MM.1S (cell line): ENCODE data around the gene ERCC1.

Experiments used
- DNase-seq: peaks from one replicate; pipeline ENCODE4 v3.0.0-alpha.2; 2015
- H2AFZ ChIP-seq: fragments of 300-600 bp; sonication (generic); 2 replicates; pipeline ENCODE4 v1.6.0; 2016; ENCODE audit warnings: antibody characterized with exemption, low read length
- H3F3A ChIP-seq: fragments of 300-600 bp; sonication (generic); 2 replicates; pipeline ENCODE4 v1.6.1; 2016; ENCODE audit warnings: mild to moderate bottlenecking, antibody characterized with exemption, low read length, moderate library complexity, mixed read lengths; ENCODE audit not compliant: insufficient read depth
- H3K27ac ChIP-seq: fragments of 300-600 bp; sonication (generic); 2 replicates; pipeline ENCODE4 v1.5.1; 2016; ENCODE audit warnings: mild to moderate bottlenecking, low read length
- H3K27me3 ChIP-seq: fragments of 300-600 bp; sonication (generic); replicated peaks from 2 replicates; pipeline ENCODE4 v1.6.0; 2016; ENCODE audit warnings: low read length; ENCODE audit not compliant: insufficient read depth
- H3K36me3 ChIP-seq: fragments of 300-600 bp; sonication (generic); replicated peaks from 2 replicates; pipeline ENCODE4 v1.6.1; 2016; ENCODE audit warnings: mild to moderate bottlenecking, low read length, mixed read lengths; ENCODE audit not compliant: insufficient read depth
- H3K4me1 ChIP-seq: fragments of 300-600 bp; sonication (generic); 2 replicates; pipeline ENCODE4 v1.6.1; 2016; ENCODE audit warnings: low read length, mixed read lengths
- H3K4me2 ChIP-seq: fragments of 300-600 bp; sonication (generic); 2 replicates; pipeline ENCODE4 v1.6.0; 2016; ENCODE audit warnings: low read depth, low read length
- H3K4me3 ChIP-seq: fragments of 300-600 bp; sonication (generic); 2 replicates; pipeline ENCODE4 v1.5.1; 2016; ENCODE audit warnings: low read length, mixed read lengths
- H3K79me2 ChIP-seq: fragments of 300-600 bp; sonication (generic); 2 replicates; pipeline ENCODE4 v1.6.1; 2016; ENCODE audit warnings: mixed run types, low read length, mixed read lengths
- H3K9ac ChIP-seq: fragments of 300-600 bp; sonication (generic); 2 replicates; pipeline ENCODE4 v1.6.1; 2016; ENCODE audit warnings: low read length, mixed read lengths
- H3K9me2 ChIP-seq: fragments of 300-600 bp; sonication (generic); replicated peaks from 2 replicates; pipeline ENCODE4 v1.6.1; 2016; ENCODE audit warnings: mild to moderate bottlenecking, low read length, mixed read lengths; ENCODE audit not compliant: insufficient read depth
- H3K9me3 ChIP-seq: fragments of 300-600 bp; sonication (generic); replicated peaks from 2 replicates; pipeline ENCODE4 v1.6.1; 2016; ENCODE audit warnings: mild to moderate bottlenecking, low read length, mixed read lengths; ENCODE audit not compliant: insufficient read depth
- H4K20me1 ChIP-seq: fragments of 300-600 bp; sonication (generic); 2 replicates; pipeline ENCODE4 v1.6.1; 2016; ENCODE audit warnings: mild to moderate bottlenecking, low read length, moderate library complexity, mixed read lengths; ENCODE audit not compliant: insufficient read depth
- CTCF ChIP-seq: fragments of 300-600 bp; sonication (generic); IDR thresholded peaks from 2 replicates; pipeline ENCODE4 v1.5.1; 2016; ENCODE audit warnings: antibody characterized with exemption, low read length, mixed read lengths
- EZH2 ChIP-seq: fragments of 300-600 bp; sonication (generic); optimal IDR thresholded peaks from 2 replicates; pipeline ENCODE3; 2017; ENCODE audit warnings: low read depth, mild to moderate bottlenecking, antibody characterized with exemption, low read length, mixed read lengths
- EZH2phosphoT487 ChIP-seq: fragments of 300-600 bp; sonication (generic); IDR thresholded peaks from 2 replicates; pipeline ENCODE4 v1.6.1; 2018; ENCODE audit warnings: antibody characterized with exemption, low read length

ERCC1 gene

GRCh38 chr19:45368127-45368526 is 55.6 kb downstream of the ERCC1 start:
- no peaks in the 10 kb centered on the region for H3K79me2 ChIP-seq
- H3K9me2 ChIP-seq: no peaks in the 10 kb centered on the region
- H3K36me3 ChIP-seq: no peaks in the 10 kb centered on the region
- no peaks in the 10 kb centered on the region for H3K27me3 ChIP-seq
- no peak overlapping the region for H3K4me3 ChIP-seq
- no peak overlapping the region for H3K4me2 ChIP-seq
- H4K20me1 ChIP-seq: no peaks in the 10 kb centered on the region
- no peaks in the 10 kb centered on the region for H3K4me1 ChIP-seq
- TF ChIP-seq CTCF (no peak), EZH2phosphoT487 (no peak), EZH2 (no peak)
- no peaks in the 10 kb centered on the region for H3K9me3 ChIP-seq
- no peak overlapping the region for H2AFZ ChIP-seq
- DNase-seq: no peak
- no peak overlapping the region for H3K27ac ChIP-seq
- H3K9ac ChIP-seq: no peak overlapping the region
- peaks cover 11% of the 10 kb centered on the region; the same call in 1 of the 2 replicates for H3F3A ChIP-seq

GRCh38 chr19:45364696-45365095 is 59.0 kb downstream of the ERCC1 start:
- H4K20me1 ChIP-seq: no peaks in the 10 kb centered on the region
- H3K9me3 ChIP-seq: no peaks in the 10 kb centered on the region
- no peak overlapping the region for H3K27ac ChIP-seq
- no peaks in the 10 kb centered on the region for H3K36me3 ChIP-seq
- no peak overlapping the region for H3K4me3 ChIP-seq
- no peaks in the 10 kb centered on the region for H3K4me1 ChIP-seq
- H3F3A ChIP-seq: no peaks in the 10 kb centered on the region
- no peak overlapping the region for H3K4me2 ChIP-seq
- no peak overlapping the region for H2AFZ ChIP-seq
- H3K9ac ChIP-seq: no peak overlapping the region
- no peak for TF ChIP-seq CTCF
- TF ChIP-seq EZH2: no peak
- TF ChIP-seq EZH2phosphoT487: no peak
- no peak for DNase-seq
- H3K79me2 ChIP-seq: no peaks in the 10 kb centered on the region
- no peaks in the 10 kb centered on the region for H3K27me3 ChIP-seq
- no peaks in the 10 kb centered on the region for H3K9me2 ChIP-seq

- no peak overlapping the region for H3K4me2 ChIP-seq
- H3K9me3 ChIP-seq: no peaks in the 10 kb centered on the region
- H3K27me3 ChIP-seq: no peaks in the 10 kb centered on the region
- H3F3A ChIP-seq: no peaks in the 10 kb centered on the region
- H3K4me1 ChIP-seq: no peaks in the 10 kb centered on the region
- no peak for DNase-seq
- H2AFZ ChIP-seq: no peak overlapping the region
- no peaks in the 10 kb centered on the region for H4K20me1 ChIP-seq
- no peaks in the 10 kb centered on the region for H3K79me2 ChIP-seq
- H3K36me3 ChIP-seq: no peaks in the 10 kb centered on the region
- H3K27ac ChIP-seq: no peak overlapping the region
- no peak overlapping the region for H3K9ac ChIP-seq
- TF ChIP-seq EZH2phosphoT487 (no peak), EZH2 (no peak), CTCF (no peak)
- H3K4me3 ChIP-seq: no peak overlapping the region
- H3K9me2 ChIP-seq: no peaks in the 10 kb centered on the region
These were observed 59.8 kb downstream of the ERCC1 start for GRCh38 chr19:45363861-45364459.
